Heart right ventricle (tissue), 16 donors: Measurements from ENCODE around the gene KDM4E. TPM values are rescaled to one million over a fixed set of nuclear protein-coding genes. Genes with fewer than 3 reads are reported as not detected.

Experiments used
- ATAC-seq, 8 donors: fragments of 200-7000 bp; cut with Tn5 transposase; one replicate each; pipeline ENCODE4 v1.9.1; 2020; ENCODE audit warnings: mild to moderate bottlenecking in 8 of 8, moderate library complexity in 8 of 8, moderate number of reproducible peaks in 1 of 8
- DNase-seq, 2 donors: peaks; one replicate each; pipeline ENCODE4 v3.0.0-alpha.2; 2020
- H3K27ac ChIP-seq, 10 donors: fragments of 200-600 bp; sonication (generic) in 2 of 10; one replicate each; pipeline versions ENCODE4 v1.5.0 to v1.8.0; 2020 to 2022; ENCODE audit warnings: mild to moderate bottlenecking in 3 of 10
- H3K27me3 ChIP-seq, 7 donors: fragments of 200-600 bp; one replicate each; pipeline ENCODE4 v1.8.0; 2021 to 2022; ENCODE audit warnings: mild to moderate bottlenecking in 2 of 7
- H3K36me3 ChIP-seq, 9 donors: fragments of 200-600 bp; sonication (generic) in 1 of 9; one replicate each; pipeline versions ENCODE4 v1.5.0 to v1.8.0; 2020 to 2022; ENCODE audit warnings: mild to moderate bottlenecking in 2 of 9
- H3K4me1 ChIP-seq, 9 donors: fragments of 200-600 bp; sonication (generic) in 1 of 9; one replicate each; pipeline versions ENCODE4 v1.5.0 to v1.8.0; 2020 to 2022; ENCODE audit warnings: mild to moderate bottlenecking in 4 of 9
- H3K4me3 ChIP-seq, 10 donors: fragments of 200-600 bp; sonication (generic) in 2 of 10; one replicate each; pipeline versions ENCODE4 v1.5.0 to v1.8.0; 2020 to 2022; ENCODE audit warnings: mild to moderate bottlenecking in 7 of 10, moderate library complexity in 2 of 10
- H3K9me3 ChIP-seq, 11 donors: fragments of 200-600 bp in 10 of 11; sonication (generic) in 2 of 11; one replicate each; pipeline versions ENCODE4 v1.5.0 to v1.8.0; 2013 to 2022; ENCODE audit warnings: mild to moderate bottlenecking in 2 of 11, control low read depth in 1 of 11, moderate library complexity in 1 of 11
- CTCF ChIP-seq, 9 donors: fragments of 200-600 bp; sonication (generic) in 2 of 9; IDR thresholded peaks; one replicate each; pipeline versions ENCODE4 v1.5.0 to v1.8.0; 2021 to 2022; ENCODE audit warnings: antibody characterized with exemption in 9 of 9, mild to moderate bottlenecking in 5 of 9, moderate library complexity in 1 of 9
- WGBS, 2 donors: extraction: QIAGEN DNeasy Blood & Tissue Kit; methylation state at CpG; one replicate each; pipeline ENCODE4 v1.1.7; 2013; ENCODE audit warnings: inconsistent platforms in 1 of 2; 5-methylcytosine and 5-hydroxymethylcytosine counted together
- intact Hi-C, 10 donors: fragments of 100-400 bp; cut with DNase I; formaldehyde crosslinking; loops; one replicate each; pipeline versions ENCODE4 v1.11.1 to v1.14.2; 2022
- polyA plus RNA-seq, 2 donors: library from polyadenylated mRNA; stranded (reverse); fragments of 200-250 nt; gene quantifications; one replicate each; pipeline ENCODE4 v1.2.3, GENCODE V29; 2013
- total RNA-seq, 10 donors: library from RNA; stranded (reverse); fragmentation: NEBNext Ultra II Directional in 3 of 10; extraction: Animal tissue kit (Norgen Biotek cat#: 25700) in 3 of 10; gene quantifications; one replicate each; pipeline versions ENCODE4 v1.2.1 to v1.2.4, GENCODE V29; 2021 to 2023
- donor health status: Arrhythmogenic right ventricular cardiomyopathy.
- donor health status: ischemic (EF 13 %, LVEDD 7.1; RV severe dilation, severe dysfunction).
- donor health status: healthy with polysubstance abuse.
- donor health status: DM: no; HTN: yes; CAD: no.
- donor health status: DM: no; HTN: no; CAD: no.
- donor health status: ischemic (EF 25% LVEDD 6.9; RV normal size, moderate dysfunction).
- donor health status: ischemic (EF 25% LVEDD 5.7; RV mildly dilated, moderate dysfunction).
- donor health status: healthy.
- donor health status: DM: yes; HTN: yes; CAD: no.
- donor health status: Ischemic cardiomyopathy.
- donor health status: ischemic (EF 35%, LVEDD 5.7; RV mildly dilated, moderate dysfunction).
- donor health status: nonischemic (EF 11% LVEDD 7.7; RV severe dilation, severe dysfunction).
- donor health status: DM: yes; HTN: yes; CAD: no.
- donor health status: PGD.
- donor health status: ischemic (EF 29% LVEDD 5.4; RV normal size, mild dysfunction).
- donor health status: nonischemic (EF 23%, LVEDD 6.1; RV moderate dilation, normal function).

Gene KDM4E
- total and polyA plus RNA-seq, 12 donors: not detected

- peak; percentile 50 to 77 (median 61) for TF ChIP-seq CTCF (IDR thresholded peaks at IDR 0.05)
- 0% methylated on average over 96 to 98 of the region's 98 CpGs for WGBS, 2 donors
- Histone ChIP-seq H3K4me3 (peak overlapping the region; percentile 72 to 89 (median 82)), H3K9me3 (no peaks in the 10 kb centered on the region), H3K27ac (peak overlapping the region; percentile 94 to 99 (median 97)), H3K4me1 (peaks cover 0 to 27% (median 20%) of the 10 kb centered on the region in 9 donors), H3K27me3 (no peaks in the 10 kb centered on the region), H3K36me3 (peaks cover 0 to 11% (median 0%) of the 10 kb centered on the region in 9 donors)
- intact Hi-C loops: loop anchor here in 8 of 10 donors (2.0 to 10.0 kb wide), 10 partner anchors 80 to 700 kb away; partner anchors contain the start of genes CWC15 (in 3 of the 8), KDM4D (in 3 of the 8) and SESN3 (in 1 of the 8)
- ATAC-seq: peak; percentile 87 to 95 (median 90)
- DNase-seq: peak; percentile 83 to 88
Measured at GRCh38 chr11:95067039-95067840, 42.2 kb downstream of the KDM4E start.

- Histone ChIP-seq H3K36me3 (peaks cover 0 to 11% (median 0%) of the 10 kb centered on the region in 9 donors), H3K27ac (peak overlapping the region; percentile 94 to 99 (median 97)), H3K4me1 (peaks cover 0 to 27% (median 20%) of the 10 kb centered on the region in 9 donors), H3K4me3 (peak overlapping the region; percentile 72 to 89 (median 82)), H3K9me3 (no peaks in the 10 kb centered on the region), H3K27me3 (no peaks in the 10 kb centered on the region)
- DNase-seq: no peak
- peak in 3 of 8 donors; percentile 2 to 10 (median 5) for ATAC-seq
- 0 to 1% methylated on average over 16 of the region's 16 CpGs for WGBS, 2 donors
- intact Hi-C loops: loop anchor here in 9 of 10 donors (1.0 to 10.0 kb wide), 11 partner anchors 79 to 699 kb away; partner anchors contain the start of genes CWC15 (in 3 of the 9), KDM4D (in 3 of the 9) and SESN3 (in 1 of the 9)
- TF ChIP-seq CTCF (IDR thresholded peaks at IDR 0.05): no peak
Measured at GRCh38 chr11:95067841-95068219, 42.8 kb downstream of the KDM4E start.

- 6% methylated on average over 5 of the region's 5 CpGs for WGBS, 2 donors
- H3K27ac ChIP-seq: peak overlapping the region; percentile 94 to 99 (median 97)
- intact Hi-C loops: loop anchor here in 9 of 10 donors (1.0 to 10.0 kb wide), 11 partner anchors 79 to 699 kb away; partner anchors contain the start of genes CWC15 (in 3 of the 9), KDM4D (in 3 of the 9) and SESN3 (in 1 of the 9)
- ATAC-seq (peak; percentile 80 to 94 (median 90)), DNase-seq (peak; percentile 54 to 83)
- peaks cover 0 to 27% (median 20%) of the 10 kb centered on the region in 9 donors for H3K4me1 ChIP-seq
- H3K27me3 ChIP-seq: no peaks in the 10 kb centered on the region
- H3K9me3 ChIP-seq: no peaks in the 10 kb centered on the region
- TF ChIP-seq CTCF (IDR thresholded peaks at IDR 0.05): no peak
- peak overlapping the region; percentile 72 to 89 (median 82) for H3K4me3 ChIP-seq
- H3K36me3 ChIP-seq: peaks cover 0 to 11% (median 0%) of the 10 kb centered on the region in 9 donors
Measured at GRCh38 chr11:95068549-95068948, 43.5 kb downstream of the KDM4E start.

GRCh38 chr11:95070471-95070870 lies 45.4 kb downstream of the KDM4E start:
- ATAC-seq (no peak), DNase-seq (no peak)
- TF ChIP-seq CTCF (IDR thresholded peaks at IDR 0.05): no peak
- peaks cover 0 to 11% (median 0%) of the 10 kb centered on the region in 9 donors for H3K36me3 ChIP-seq
- peaks cover 0 to 42% (median 31%) of the 10 kb centered on the region in 9 donors for H3K4me1 ChIP-seq
- intact Hi-C loops: loop anchor here in 4 of 10 donors (5.0 to 10.0 kb wide), 3 partner anchors 37 to 694 kb away; no protein-coding TSS in a partner anchor
- WGBS, 2 donors: 96% methylated on average over 1 of the region's 1 CpG
- H3K27me3 ChIP-seq: no peaks in the 10 kb centered on the region
- H3K27ac ChIP-seq: no peak overlapping the region
- no peaks in the 10 kb centered on the region for H3K9me3 ChIP-seq
- no peak overlapping the region for H3K4me3 ChIP-seq
